AG08396 (cell line): ENCODE results near the gene DCTN5.
"Not testable (repeated sequence)": the region's sequence is repeated elsewhere in the genome, so short reads cannot be mapped to it uniquely, and the experiment has no call there.

Experiments
- DNase-seq: peaks from one replicate; pipeline ENCODE4 v3.0.0; 2012; ENCODE audit warnings: low spot score, mixed read lengths

Gene DCTN5

GRCh38 chr16:23694265-23694643 is 53.0 kb downstream of the DCTN5 start:
- no peak for DNase-seq

- peak; percentile 41 for DNase-seq
These were observed 53.5 kb downstream of the DCTN5 start for GRCh38 chr16:23694644-23695373.

GRCh38 chr16:23695756-23696155 is 54.5 kb downstream of the DCTN5 start:
- DNase-seq, result no peak

GRCh38 chr16:23699100-23699499 is 57.8 kb downstream of the DCTN5 start:
- DNase-seq, result no peak

GRCh38 chr16:23700093-23700492 is 58.8 kb downstream of the DCTN5 start:
- no peak for DNase-seq

- no peak for DNase-seq
These were observed 59.2 kb downstream of the DCTN5 start for GRCh38 chr16:23700509-23700908.

GRCh38 chr16:23701045-23701444 is 59.8 kb downstream of the DCTN5 start:
- DNase-seq, result no peak

GRCh38 chr16:23702951-23703350 is 61.7 kb downstream of the DCTN5 start:
- DNase-seq, result no peak

- no peak for DNase-seq
These were observed 63.7 kb downstream of the DCTN5 start for GRCh38 chr16:23704772-23705516.

- DNase-seq, result no peak
These were observed 64.2 kb downstream of the DCTN5 start for GRCh38 chr16:23705517-23705902.

GRCh38 chr16:23706439-23706838 is 65.2 kb downstream of the DCTN5 start:
- no peak for DNase-seq

GRCh38 chr16:23709536-23709935 is 68.3 kb downstream of the DCTN5 start:
- no peak for DNase-seq

- no peak for DNase-seq
These were observed 68.7 kb downstream of the DCTN5 start for GRCh38 chr16:23710008-23710407.

GRCh38 chr16:23710504-23710903 is 69.2 kb downstream of the DCTN5 start:
- no peak for DNase-seq

- DNase-seq, result no peak
These were observed 70.5 kb downstream of the DCTN5 start for GRCh38 chr16:23711785-23712184.

GRCh38 chr16:23712976-23713375 is 71.7 kb downstream of the DCTN5 start, which contains the start of gene ERN2:
TSS of gene ERN2 (minus strand) at chr16:23713222. CDS start at chr16:23713187, 35 bp downstream.
- DNase-seq, result no peak

- DNase-seq, result no peak
These were observed 75.2 kb downstream of the DCTN5 start for GRCh38 chr16:23716484-23716883.

- not testable (repeated sequence) for DNase-seq
These were observed 81.5 kb downstream of the DCTN5 start for GRCh38 chr16:23722613-23723240.

- DNase-seq, result no peak
These were observed 83.0 kb downstream of the DCTN5 start for GRCh38 chr16:23724096-23724784.

GRCh38 chr16:23724785-23725131 is 83.5 kb downstream of the DCTN5 start:
- DNase-seq, result no peak

- no peak for DNase-seq
These were observed 85.4 kb downstream of the DCTN5 start for GRCh38 chr16:23726710-23727109.
